Right ventricle myocardium inferior (tissue), 1 donor: Measurements from ENCODE around the gene VSX1. TPM values are rescaled to one million over a fixed set of nuclear protein-coding genes. Genes with fewer than 3 reads are reported as not detected.

ENCODE experiments used
- ATAC-seq: fragments of 200-7000 bp; cut with Tn5 transposase; one replicate; pipeline ENCODE4 v1.9.1; 2020; ENCODE audit warnings: mild to moderate bottlenecking, moderate library complexity
- DNase-seq: peaks from one replicate; pipeline ENCODE4 v3.0.0; 2021; ENCODE audit errors: missing footprints
- intact Hi-C: fragments of 100-400 bp; cut with DNase I; formaldehyde crosslinking; loops from one replicate; pipeline ENCODE4 v1.11.0; 2022
- total RNA-seq: library from RNA; stranded (reverse); fragmentation: NEBNext Ultra II Directional; extraction: Animal tissue kit (Norgen Biotek cat#: 25700); gene quantifications from one replicate; pipeline ENCODE4 v1.2.1, GENCODE V29; 2021
- donor health status: DM: no; HTN: yes; CAD: no; lungs with severe emphysema.

VSX1 gene
- total RNA-seq, 1 donor from 2014 or later, result 0.14 TPM

- DNase-seq (no peak), ATAC-seq (no peak)
- intact Hi-C loops, result loop anchor here (5.0 kb wide), 1 partner anchor 321 kb away; the partner anchor contains the start of gene ABHD12
These were observed 10.2 kb downstream of the VSX1 start for GRCh38 chr20:25071734-25072133.

DNA sequence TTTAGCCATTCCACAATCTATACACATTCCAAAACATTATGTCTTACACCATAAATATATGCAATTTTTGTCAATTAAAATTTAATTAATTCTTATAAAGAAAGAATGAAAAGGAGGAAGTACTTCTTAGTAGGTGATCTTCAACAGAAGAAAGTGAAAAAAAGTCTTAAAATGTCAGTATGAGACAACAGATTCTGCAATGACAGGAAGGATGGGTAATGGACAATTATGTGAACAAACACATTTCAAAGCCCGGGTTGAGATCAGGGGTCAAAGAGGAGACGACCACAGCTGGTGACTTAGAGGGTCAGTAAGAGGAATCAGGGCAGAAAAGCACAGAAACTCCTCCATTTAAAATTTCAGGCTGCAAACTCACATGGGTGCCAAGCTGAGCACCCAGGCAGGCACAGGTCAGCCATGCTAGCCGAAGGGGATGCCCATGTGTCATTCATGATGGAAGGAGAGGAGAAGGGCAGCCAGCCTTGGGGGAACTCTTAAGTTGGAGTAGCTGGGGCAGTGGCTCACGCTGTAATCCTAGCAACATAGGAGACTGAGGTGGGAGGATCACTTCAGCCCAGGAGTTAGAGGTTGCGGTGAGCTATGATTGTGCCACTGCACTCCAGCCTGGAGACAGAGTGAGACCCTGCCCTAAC is 11.0 kb downstream of the VSX1 start:
- DNase-seq (no peak), ATAC-seq (no peak)
- intact Hi-C loops, result loop anchor here (5.0 kb wide), 1 partner anchor 321 kb away; the partner anchor contains the start of gene ABHD12

DNA sequence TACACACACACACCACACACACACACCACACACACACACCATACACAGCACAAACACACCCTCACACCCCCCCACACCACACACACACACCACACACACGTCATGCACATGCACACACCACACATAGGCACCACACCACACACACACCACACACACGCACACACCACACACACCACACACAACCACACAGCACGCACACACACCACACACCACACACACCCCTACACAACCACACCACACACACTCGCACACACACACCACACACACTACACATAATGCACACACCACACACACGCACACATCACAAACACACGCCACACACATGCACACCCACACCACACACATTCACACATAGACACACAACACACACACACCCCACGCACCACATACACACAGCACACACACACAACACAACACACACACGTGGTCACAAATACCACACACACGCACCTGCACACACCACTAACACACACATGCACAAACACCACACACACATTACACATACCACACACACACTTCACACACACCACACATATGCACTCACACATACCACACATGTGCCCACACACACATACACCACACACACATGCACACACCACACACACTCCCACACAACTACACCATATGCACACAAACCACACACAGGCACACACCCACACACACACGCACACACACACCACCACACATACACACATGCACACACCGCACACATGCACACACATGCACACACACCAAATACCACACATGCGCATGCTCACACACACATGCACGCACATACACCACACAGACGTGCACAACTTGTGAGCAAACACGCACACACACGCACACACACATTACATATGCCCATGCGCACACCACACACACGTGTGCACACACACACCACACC is 14.6 kb downstream of the VSX1 start:
- DNase-seq (peak; percentile 32), ATAC-seq (no peak)
- intact Hi-C loops, result loop anchor here (5.0 kb wide), 1 partner anchor 110 kb away; no protein-coding TSS in a partner anchor

DNA sequence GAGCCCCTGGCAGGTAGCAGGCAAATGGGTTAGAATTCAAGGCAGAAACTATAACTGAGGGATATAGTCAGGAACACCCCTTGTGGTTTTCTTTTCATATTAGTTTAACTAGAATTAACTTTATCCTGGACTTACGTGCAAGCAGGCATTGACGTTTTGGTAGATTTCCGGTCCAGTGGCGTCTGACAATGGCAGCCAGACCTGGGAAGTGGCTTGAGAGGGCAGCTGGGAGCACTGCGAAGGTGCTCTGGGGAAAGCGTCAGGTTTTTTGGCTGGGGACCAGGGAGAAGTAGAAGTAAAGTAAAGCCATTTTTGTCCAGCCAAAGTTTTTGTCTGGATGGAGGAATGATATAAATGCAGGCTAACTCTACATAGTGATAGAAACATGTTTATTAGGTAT is 15.6 kb downstream of the VSX1 start:
- ATAC-seq (no peak), DNase-seq (no peak)
- intact Hi-C loops, result loop anchor here (1.0 to 5.0 kb wide), 2 partner anchors 71 to 111 kb away; no protein-coding TSS in a partner anchor

DNA sequence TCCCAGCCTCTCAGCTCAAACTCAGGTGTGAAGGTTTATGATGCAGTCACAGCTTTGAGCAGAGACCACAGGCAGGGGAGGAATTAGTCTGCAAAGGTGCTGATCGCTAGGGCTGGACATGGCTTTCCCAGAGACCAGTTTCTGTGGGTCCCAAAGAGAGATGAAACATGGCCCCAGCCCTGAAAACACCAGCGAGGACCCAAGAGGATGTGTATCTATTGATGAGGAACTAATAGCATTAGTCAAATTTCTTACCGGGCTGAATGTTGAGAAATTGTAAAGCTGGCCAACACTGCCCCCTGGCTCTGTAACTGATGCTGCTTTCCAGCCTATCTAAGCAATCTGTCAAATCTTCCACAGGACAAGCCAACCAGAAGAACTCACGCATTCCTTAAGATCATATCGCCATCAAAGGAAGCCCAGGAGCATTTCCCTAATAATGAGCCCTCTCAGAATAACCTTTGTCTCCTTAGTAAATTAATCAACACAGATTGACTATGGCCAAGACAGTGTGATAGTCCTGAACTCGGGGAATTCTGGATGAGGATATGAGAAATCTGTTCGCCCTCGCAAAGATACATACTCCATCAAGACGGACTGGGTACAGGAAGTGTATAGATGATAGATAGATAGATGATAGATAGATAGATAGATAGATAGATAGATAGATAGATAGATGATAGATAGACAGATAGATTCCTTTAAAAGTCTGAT is 16.2 kb downstream of the VSX1 start:
- DNase-seq (peak; percentile 71), ATAC-seq (peak; percentile 73)
- intact Hi-C loops, result loop anchor here (1.0 to 5.0 kb wide), 2 partner anchors 70 to 112 kb away; no protein-coding TSS in a partner anchor

GRCh38 chr20:25065072-25065624 is 16.8 kb downstream of the VSX1 start:
- intact Hi-C loops, result loop anchor here (5.0 kb wide), 1 partner anchor 112 kb away; no protein-coding TSS in a partner anchor
- DNase-seq, result peak; percentile 37

GRCh38 chr20:25064561-25065071 is 17.3 kb downstream of the VSX1 start:
- peak; percentile 41 for DNase-seq
- intact Hi-C loops, result loop anchor here (5.0 kb wide), 1 partner anchor 113 kb away; no protein-coding TSS in a partner anchor
- ATAC-seq, result no peak

More at GRCh38 chr20:25065072-25065624, 16.8 kb downstream of the VSX1 start:
- no peak for ATAC-seq

DNA sequence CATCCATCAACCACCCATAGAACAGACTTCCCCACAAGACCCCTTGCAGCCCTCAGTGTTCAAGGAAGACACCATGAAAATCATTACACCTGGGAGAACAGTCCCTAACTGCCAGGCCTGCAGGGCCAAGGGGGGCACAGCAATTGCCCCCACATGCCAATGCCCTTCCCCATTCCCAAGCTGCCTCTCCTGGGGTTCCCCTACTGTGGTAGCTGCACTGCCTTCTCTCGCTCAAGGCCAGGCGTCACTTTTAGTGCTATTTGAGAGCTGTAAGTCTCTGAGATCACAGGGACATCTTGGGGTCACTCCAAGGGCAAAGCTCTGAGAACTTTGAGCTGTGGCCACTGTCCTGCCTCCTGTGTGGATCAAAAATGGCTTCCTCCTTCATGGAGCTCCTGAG is 18.0 kb downstream of the VSX1 start:
- intact Hi-C loops, result loop anchor here (2.0 kb wide), 1 partner anchor 69 kb away; no protein-coding TSS in a partner anchor

DNA sequence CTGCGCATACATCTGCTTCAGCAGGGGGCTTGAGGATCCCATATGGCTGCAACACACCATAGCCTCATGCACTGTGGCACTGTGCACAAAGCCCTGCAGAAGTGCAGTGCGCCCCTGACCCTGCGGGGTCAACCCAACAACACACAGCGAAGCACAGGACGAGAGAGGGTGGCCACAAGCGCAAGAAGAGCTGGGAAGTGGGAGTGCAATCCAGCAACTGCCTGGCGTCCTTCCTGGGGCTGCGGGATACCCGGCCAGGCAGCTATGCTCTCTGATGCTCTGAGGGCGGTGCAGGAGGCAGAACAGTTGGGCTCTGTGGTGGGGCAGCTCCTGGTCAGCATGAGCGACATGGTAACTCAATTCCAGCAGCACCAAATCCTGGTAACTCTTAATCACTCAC is 18.4 kb downstream of the VSX1 start:
- ATAC-seq (no peak), DNase-seq (peak; percentile 39)
- intact Hi-C loops, result loop anchor here (2.0 kb wide), 1 partner anchor 69 kb away; no protein-coding TSS in a partner anchor

More for the DNA sequence above, 18.0 kb downstream of the VSX1 start:
- DNase-seq (peak; percentile 27), ATAC-seq (no peak)

- DNase-seq (no peak), ATAC-seq (no peak)
- intact Hi-C loops, result loop anchor here (2.0 kb wide), 1 partner anchor 68 kb away; no protein-coding TSS in a partner anchor
These were observed 19.1 kb downstream of the VSX1 start for GRCh38 chr20:25062841-25063240.

DNA sequence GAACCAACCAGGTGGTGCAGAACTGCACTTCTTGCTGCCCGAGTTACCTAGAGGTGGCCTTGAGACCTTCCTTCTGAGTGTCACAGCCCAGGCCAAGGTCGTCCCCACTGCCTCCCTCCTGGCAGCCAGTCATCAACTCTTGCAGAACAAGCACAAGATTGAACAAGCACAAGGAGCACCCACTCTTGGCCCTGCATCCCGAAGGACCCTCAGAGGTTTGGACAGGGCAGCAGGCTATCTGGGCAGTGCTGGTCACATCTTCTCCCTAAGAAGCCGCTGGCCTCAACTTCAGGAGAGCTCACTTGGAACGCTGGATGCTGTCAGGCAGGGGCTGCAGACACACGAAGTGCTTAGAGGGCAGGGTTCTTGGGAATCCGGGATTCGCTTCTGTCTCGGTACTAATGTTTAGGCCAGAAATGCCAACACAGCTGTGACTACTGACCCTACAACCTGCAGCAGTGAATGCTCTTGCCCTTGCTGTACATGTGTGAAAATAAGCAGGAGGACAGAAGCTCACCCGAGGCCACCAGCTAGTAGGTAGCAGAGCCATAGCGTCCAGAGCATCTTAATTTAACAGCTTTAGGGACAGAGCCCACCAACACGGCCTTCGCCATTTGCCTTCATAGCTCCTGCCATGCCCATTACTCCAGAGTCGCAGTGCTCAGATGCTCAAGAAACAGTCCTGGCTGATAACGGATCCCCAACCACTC is 20.0 kb downstream of the VSX1 start:
- DNase-seq, result peak; percentile 59
- no peak for ATAC-seq
- intact Hi-C loops, result loop anchor here (2.0 kb wide), 1 partner anchor 67 kb away; no protein-coding TSS in a partner anchor

- intact Hi-C loops, result no loop called here
- DNase-seq, result peak; percentile 34
- ATAC-seq, result no peak
These were observed 20.7 kb downstream of the VSX1 start for GRCh38 chr20:25061103-25061799.

- no peak for ATAC-seq
- intact Hi-C loops, result loop anchor here (2.0 to 10.0 kb wide), 2 partner anchors 27 to 235 kb away; no protein-coding TSS in a partner anchor
- DNase-seq, result peak; percentile 26
These were observed 22.0 kb downstream of the VSX1 start for GRCh38 chr20:25059866-25060465.

DNA sequence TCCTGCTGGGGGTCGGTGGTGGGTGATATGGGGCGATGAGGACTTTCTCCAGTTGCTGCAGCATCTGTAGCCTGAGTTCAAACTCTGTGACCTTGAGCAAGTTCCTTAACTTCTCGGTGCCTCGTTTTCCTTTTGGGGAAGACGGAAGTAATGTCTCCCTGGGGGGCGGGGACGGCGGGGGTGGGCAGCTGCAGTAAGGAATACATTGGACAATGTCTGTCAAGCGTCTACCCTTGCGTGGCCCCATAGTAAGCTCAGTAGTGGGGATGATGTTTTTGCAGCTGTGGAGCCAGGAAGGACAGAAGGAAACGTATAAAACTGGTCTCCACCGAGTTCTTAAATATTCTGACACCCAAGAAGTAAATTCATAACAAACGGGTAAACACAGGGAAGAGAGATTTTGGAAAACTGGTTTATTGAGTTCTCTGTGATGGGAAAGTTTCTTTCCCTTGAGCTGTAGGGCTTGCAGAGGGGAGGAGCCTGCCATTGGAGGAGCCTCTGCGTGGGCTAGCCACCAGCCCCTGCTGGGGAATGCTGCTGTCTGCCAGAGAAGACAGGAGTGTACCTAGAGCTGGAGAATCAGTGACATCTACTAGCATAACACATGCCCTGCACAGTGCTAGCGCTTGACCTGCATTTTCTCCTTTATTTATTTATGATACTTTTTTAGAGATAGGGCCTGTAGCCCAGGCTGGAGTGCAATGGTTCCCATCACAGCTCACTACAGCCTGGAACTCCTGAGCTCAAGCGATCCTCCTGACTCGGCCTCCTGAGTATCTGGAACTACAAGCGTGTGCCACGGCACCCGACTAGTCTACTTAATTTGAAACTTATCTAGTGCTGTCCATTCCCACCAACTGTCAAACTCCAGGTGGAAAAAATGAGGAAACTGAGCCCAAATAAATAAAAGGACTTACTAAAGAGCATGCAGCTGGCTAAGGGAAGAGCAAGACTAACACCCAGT is 22.8 kb downstream of the VSX1 start:
- peak; percentile 57 for DNase-seq
- intact Hi-C loops, result loop anchor here (2.0 to 10.0 kb wide), 2 partner anchors 26 to 236 kb away; no protein-coding TSS in a partner anchor

More for the DNA sequence above, 22.8 kb downstream of the VSX1 start:
- no peak for ATAC-seq
